Spleen (tissue), 11 donors: ENCODE results near the gene GALNT16. TPM values are rescaled to one million over a fixed set of nuclear protein-coding genes. Genes with fewer than 3 reads are reported as not detected.

Experiments
- DNase-seq: peaks from one replicate; pipeline ENCODE4 v3.0.0-alpha.2; 2020
- H3K27ac ChIP-seq, 8 donors: fragments of 200-600 bp; sonication (generic) in 7 of 8; 1 replicate in 4 of 8; 2 replicates in 4 of 8; pipeline versions ENCODE4 v1.5.0 to v1.8.0; 2016 to 2021; ENCODE audit warnings: inconsistent platforms in 4 of 8, mild to moderate bottlenecking in 4 of 8, moderate library complexity in 1 of 8
- H3K27me3 ChIP-seq, 7 donors: fragments of 200-600 bp; sonication (generic) in 6 of 7; replicated peaks in 1 of 7; 1 replicate in 4 of 7; 2 replicates in 3 of 7; pipeline versions ENCODE4 v1.5.0 to v1.8.0; 2016 to 2021; ENCODE audit warnings: inconsistent platforms in 3 of 7, mild to moderate bottlenecking in 1 of 7
- H3K36me3 ChIP-seq, 6 donors: fragments of 200-600 bp; sonication (generic) in 5 of 6; 1 replicate in 4 of 6; 2 replicates in 2 of 6; pipeline versions ENCODE4 v1.5.0 to v1.8.0; 2016 to 2021; ENCODE audit warnings: inconsistent platforms in 2 of 6
- H3K4me1 ChIP-seq, 6 donors: fragments of 200-600 bp; sonication (generic) in 5 of 6; 1 replicate in 3 of 6; 2 replicates in 3 of 6; pipeline versions ENCODE4 v1.5.0 to v1.8.0; 2016 to 2021; ENCODE audit warnings: inconsistent platforms in 3 of 6
- H3K4me3 ChIP-seq, 8 donors: fragments of 200-600 bp; sonication (generic) in 7 of 8; 1 replicate in 4 of 8; 2 replicates in 4 of 8; pipeline versions ENCODE4 v1.5.0 to v1.8.0; 2016 to 2021; ENCODE audit warnings: inconsistent platforms in 4 of 8, mild to moderate bottlenecking in 4 of 8, moderate library complexity in 2 of 8
- H3K9me3 ChIP-seq, 8 donors: fragments of 200-600 bp; sonication (generic) in 7 of 8; 1 replicate in 4 of 8; 2 replicates in 4 of 8; pipeline versions ENCODE4 v1.5.0 to v1.8.0; 2016 to 2021; ENCODE audit warnings: inconsistent platforms in 4 of 8
- POLR2A ChIP-seq, 3 donors: fragments of 450-650 bp; IDR thresholded peaks; one replicate each; pipeline ENCODE4 v1.5.1; 2017; ENCODE audit warnings: antibody characterized with exemption in 3 of 3, mild to moderate bottlenecking in 1 of 3
- POLR2AphosphoS5 ChIP-seq, 3 donors: sonication (generic); formaldehyde crosslinking; IDR thresholded peaks; one replicate each; pipeline ENCODE4 v1.5.1; 2017; ENCODE audit warnings: antibody characterized with exemption in 3 of 3
- WGBS, 5 donors: extraction: QIAGEN DNeasy Blood & Tissue Kit in 3 of 5; methylation state at CpG; one replicate each; pipeline versions ENCODE4 v1.1.5 to v1.1.7; 2013 to 2018; 5-methylcytosine and 5-hydroxymethylcytosine counted together
- intact Hi-C: fragments of 100-400 bp; cut with DNase I; formaldehyde crosslinking; loops from one replicate; pipeline ENCODE4 v1.15.0; 2023; ENCODE audit warnings: low total_unique reads
- polyA plus RNA-seq, 3 donors: library from polyadenylated mRNA; stranded (reverse); fragments of 200-250 nt; gene quantifications; one replicate each; pipeline ENCODE4 v1.2.1, GENCODE V29; 2013
- total RNA-seq, 7 donors: library from RNA; depleted of rRNA in 3 of 7; stranded (reverse); fragments of >200 nt in 3 of 7; fragmentation: NEBNext Ultra II Directional in 4 of 7; extraction: Animal tissue kit (Norgen Biotek cat#: 25700) in 4 of 7; gene quantifications; one replicate each; pipeline versions ENCODE4 v1.1.0 to v1.2.1, GENCODE V29; 2016 to 2021
- TF ChIP-seq, protein P1 (sequence below), 11 experiments: fragments of 200-600 bp in 7 of 11; fragments of 450-650 bp in 4 of 11; sonication (generic) in 4 of 11; IDR thresholded peaks in 8 of 11; conservative IDR thresholded peaks in 3 of 11; 1 replicate in 7 of 11; 2 replicates in 4 of 11; pipeline versions ENCODE4 v1.4.0 to v1.8.0; 2016 to 2021; ENCODE audit warnings: antibody characterized with exemption in 11 of 11, inconsistent platforms in 4 of 11, mild to moderate bottlenecking in 1 of 11
- donor health status: healthy with polysubstance abuse.
- donor health status: DM: no; HTN: no; CAD: no; lungs with moderate emphysema.
- donor health status: DM: no; HTN: no; CAD: no.
- donor health status: Bipolar disorder and iron deficiency.
- donor health status: healthy.
- donor health status: DM: no; HTN: no; CAD: no.
- donor health status: DM: yes; HTN: yes; CAD: no.

The GALNT16 gene
- total and polyA plus RNA-seq, 10 donors, result 2.1 to 36.4 (median 10.0) TPM

DNA sequence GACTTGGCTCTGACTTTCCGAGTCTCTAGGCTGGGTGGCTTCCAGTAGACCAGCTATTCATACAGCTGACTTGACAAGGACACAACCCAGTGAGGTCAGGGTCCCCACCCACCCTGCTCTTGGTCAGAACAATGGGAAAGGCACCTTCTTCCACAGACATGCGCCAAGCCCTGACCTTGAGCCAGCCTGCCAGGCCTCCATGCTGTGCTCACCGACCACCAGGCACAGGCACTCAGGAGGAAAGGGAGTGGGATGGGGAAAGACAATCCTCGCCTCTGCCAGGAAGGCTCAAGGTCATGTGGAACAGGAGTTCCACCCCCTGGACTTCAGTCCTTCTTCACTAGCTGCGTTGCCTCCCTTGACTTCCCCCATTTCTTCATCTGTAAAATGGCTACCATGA lies 31.4 kb downstream of the GALNT16 start:
- Histone ChIP-seq H3K9me3 (no peaks in the 10 kb centered on the region), H3K27me3 (no peaks in the 10 kb centered on the region), H3K27ac (peak overlapping the region in 6 of 8 donors; percentile 33 to 71 (median 59)), H3K4me3 (no peak overlapping the region), H3K36me3 (no peaks in the 10 kb centered on the region), H3K4me1 (peaks cover 5 to 55% (median 23%) of the 10 kb centered on the region in 6 donors)
- intact Hi-C loops, result no loop called here
- TF ChIP-seq, protein P1, sequence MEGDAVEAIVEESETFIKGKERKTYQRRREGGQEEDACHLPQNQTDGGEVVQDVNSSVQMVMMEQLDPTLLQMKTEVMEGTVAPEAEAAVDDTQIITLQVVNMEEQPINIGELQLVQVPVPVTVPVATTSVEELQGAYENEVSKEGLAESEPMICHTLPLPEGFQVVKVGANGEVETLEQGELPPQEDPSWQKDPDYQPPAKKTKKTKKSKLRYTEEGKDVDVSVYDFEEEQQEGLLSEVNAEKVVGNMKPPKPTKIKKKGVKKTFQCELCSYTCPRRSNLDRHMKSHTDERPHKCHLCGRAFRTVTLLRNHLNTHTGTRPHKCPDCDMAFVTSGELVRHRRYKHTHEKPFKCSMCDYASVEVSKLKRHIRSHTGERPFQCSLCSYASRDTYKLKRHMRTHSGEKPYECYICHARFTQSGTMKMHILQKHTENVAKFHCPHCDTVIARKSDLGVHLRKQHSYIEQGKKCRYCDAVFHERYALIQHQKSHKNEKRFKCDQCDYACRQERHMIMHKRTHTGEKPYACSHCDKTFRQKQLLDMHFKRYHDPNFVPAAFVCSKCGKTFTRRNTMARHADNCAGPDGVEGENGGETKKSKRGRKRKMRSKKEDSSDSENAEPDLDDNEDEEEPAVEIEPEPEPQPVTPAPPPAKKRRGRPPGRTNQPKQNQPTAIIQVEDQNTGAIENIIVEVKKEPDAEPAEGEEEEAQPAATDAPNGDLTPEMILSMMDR (IDR thresholded peaks at IDR 0.05 in 8 of 11, conservative IDR thresholded peaks at IDR 0.05 in 3 of 11), result no peak
- peak in 2 of 3 donors; percentile 40 to 71 for TF ChIP-seq POLR2AphosphoS5 (IDR thresholded peaks at IDR 0.05)
- DNase-seq, result no peak
- WGBS, 5 donors, result 62 to 76% (median 69%) methylated on average over 3 to 5 of the region's 5 CpGs

DNA sequence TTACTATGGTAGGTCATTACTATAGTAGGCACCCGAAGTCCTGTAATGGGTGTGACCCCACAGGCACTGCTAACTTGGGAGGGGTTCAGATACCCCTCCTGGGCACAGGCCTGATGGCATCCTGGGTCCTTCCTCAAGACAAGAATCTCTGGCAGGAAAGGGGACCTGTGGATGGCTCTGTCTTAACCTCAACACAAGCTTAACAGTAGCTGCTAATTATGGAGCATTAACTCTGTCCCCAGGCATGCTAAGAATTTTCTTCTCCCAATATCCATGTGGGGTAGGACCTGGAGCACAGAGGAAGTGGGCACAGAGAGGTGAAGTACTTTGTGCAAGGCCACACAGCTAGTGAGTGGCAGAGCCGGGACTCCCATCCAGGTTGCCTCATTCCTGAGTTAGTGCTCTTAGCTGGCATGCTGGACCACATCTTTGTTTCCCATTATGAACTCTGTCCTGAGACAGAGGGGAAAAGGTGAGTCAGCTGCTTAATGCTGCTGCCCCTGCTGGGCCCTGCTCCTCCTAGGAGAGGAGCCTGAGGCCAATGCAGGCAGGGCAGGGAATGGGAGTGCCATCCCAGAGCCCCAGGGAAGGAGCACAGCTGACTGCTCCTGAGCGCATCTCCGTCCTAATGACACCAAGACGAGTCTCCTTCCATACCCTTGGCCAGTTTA lies 32.1 kb downstream of the GALNT16 start:
- TF ChIP-seq, protein P1 (IDR thresholded peaks at IDR 0.05 in 8 of 11, conservative IDR thresholded peaks at IDR 0.05 in 3 of 11), result no peak
- TF ChIP-seq POLR2A (IDR thresholded peaks at IDR 0.05), result no peak
- no peak for TF ChIP-seq POLR2AphosphoS5 (IDR thresholded peaks at IDR 0.05)
- Histone ChIP-seq H3K4me3 (no peak overlapping the region), H3K27me3 (no peaks in the 10 kb centered on the region), H3K9me3 (no peaks in the 10 kb centered on the region), H3K27ac (peak overlapping the region; percentile 14 to 71 (median 52)), H3K4me1 (peaks cover 5 to 55% (median 22%) of the 10 kb centered on the region in 6 donors), H3K36me3 (no peaks in the 10 kb centered on the region)
- WGBS, 5 donors, result 78 to 86% (median 80%) methylated on average over 5 of the region's 5 CpGs
- intact Hi-C loops, result no loop called here
- no peak for DNase-seq

DNA sequence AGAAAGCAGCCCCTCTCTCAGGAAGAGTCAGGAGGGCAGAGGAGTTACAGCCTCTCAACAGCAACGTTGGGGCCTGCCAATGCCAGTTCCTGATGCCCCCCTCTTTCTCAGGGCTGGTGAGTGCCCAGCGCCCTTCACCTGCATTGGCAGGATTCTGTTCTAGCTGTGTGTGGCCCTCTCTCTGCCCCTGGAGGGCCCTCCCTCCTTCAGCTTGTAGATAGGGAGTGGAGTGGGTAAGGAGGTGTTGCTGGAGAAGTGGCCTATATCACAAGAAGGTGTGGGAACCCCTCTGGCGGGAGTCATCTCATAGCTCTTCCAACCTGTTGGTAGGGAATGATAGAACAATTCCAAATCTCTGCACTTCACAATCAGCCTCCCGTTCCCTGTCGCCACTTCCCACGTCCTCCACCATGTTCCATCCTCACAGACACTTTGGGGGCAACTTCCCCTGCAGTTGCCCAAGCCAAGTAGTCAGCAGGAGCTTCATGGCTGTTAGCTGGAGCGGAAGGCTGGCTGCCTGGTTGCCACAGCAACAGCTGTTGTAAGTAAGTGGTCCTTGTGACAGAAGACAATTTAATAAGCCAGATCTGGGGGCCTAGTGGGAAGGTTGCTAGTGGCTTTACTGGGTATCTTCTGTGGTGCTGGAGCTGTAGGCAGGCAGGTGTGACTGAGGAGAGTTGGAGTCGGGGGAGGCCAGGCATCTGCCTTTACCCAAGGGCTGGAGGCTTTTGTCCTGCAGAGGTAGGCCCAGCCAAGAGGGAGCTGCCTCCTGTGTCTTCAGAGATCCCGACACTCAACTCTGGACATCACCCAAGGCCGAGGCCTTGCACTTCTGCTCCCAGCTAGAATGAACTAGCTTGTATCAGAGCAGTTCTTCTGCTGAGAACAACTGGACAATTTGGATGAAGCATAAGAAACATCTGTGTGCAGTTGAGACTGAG lies 38.4 kb downstream of the GALNT16 start:
- Histone ChIP-seq H3K27ac (peak overlapping the region in 2 of 8 donors; percentile 11 to 14), H3K9me3 (no peaks in the 10 kb centered on the region), H3K27me3 (peaks cover 0 to 18% (median 0%) of the 10 kb centered on the region in 7 donors), H3K4me3 (no peak overlapping the region), H3K36me3 (no peaks in the 10 kb centered on the region), H3K4me1 (peaks cover 0 to 7% (median 0%) of the 10 kb centered on the region in 6 donors)
- intact Hi-C loops, result no loop called here
- DNase-seq, result peak; percentile 36
- WGBS, 5 donors, result 65 to 79% (median 71%) methylated on average over 10 of the region's 10 CpGs
- TF ChIP-seq, protein P1 (IDR thresholded peaks at IDR 0.05 in 8 of 11, conservative IDR thresholded peaks at IDR 0.05 in 3 of 11), result no peak
- TF ChIP-seq POLR2AphosphoS5 (IDR thresholded peaks at IDR 0.05), result no peak
